ENCODE results near the gene RAD1.
"Not testable (repeated sequence)": the region's sequence is repeated elsewhere in the genome, so short reads cannot be mapped to it uniquely, and the experiment has no call there.

Gene RAD1

GRCh38 chr5:34915139-34915855 lies at the start of gene RAD1, which contains the start of gene BRIX1:
Gene RAD1 (minus strand): TSS chr5:34915504. CDS start chr5:34914892, 612 bp downstream.
Gene BRIX1 (plus strand): TSS chr5:34915711. CDS start chr5:34915739, 28 bp downstream.
- peak; percentile 96 for DNase-seq (ENCODE audit: low spot score)

GRCh38 chr5:34959323-34959722 lies 44.0 kb upstream of the RAD1 start:
- DNase-seq (ENCODE audit: low spot score): no peak

- DNase-seq (ENCODE audit: low spot score): peak; percentile 45
Measured at GRCh38 chr5:34957857-34958690, 42.8 kb upstream of the RAD1 start.

GRCh38 chr5:34957321-34957720 lies 42.0 kb upstream of the RAD1 start:
- DNase-seq (ENCODE audit: low spot score): no peak

- DNase-seq (ENCODE audit: low spot score): no peak
Measured at GRCh38 chr5:34944460-34945047, 29.2 kb upstream of the RAD1 start.

GRCh38 chr5:34944044-34944443 lies 28.7 kb upstream of the RAD1 start:
- no peak for DNase-seq (ENCODE audit: low spot score)

- DNase-seq (ENCODE audit: low spot score): no peak
Measured at GRCh38 chr5:34941936-34942335, 26.6 kb upstream of the RAD1 start.

GRCh38 chr5:34932947-34933346 lies 17.6 kb upstream of the RAD1 start:
- DNase-seq (ENCODE audit: low spot score): no peak

GRCh38 chr5:34930870-34931269 lies 15.6 kb upstream of the RAD1 start:
- DNase-seq (ENCODE audit: low spot score): no peak

- peak; percentile 20 for DNase-seq (ENCODE audit: low spot score)
Measured at GRCh38 chr5:34930462-34930844, 15.1 kb upstream of the RAD1 start.

- DNase-seq (ENCODE audit: low spot score): peak; percentile 61
Measured at GRCh38 chr5:34929720-34930461, 14.6 kb upstream of the RAD1 start.

GRCh38 chr5:34929134-34929719 lies 13.9 kb upstream of the RAD1 start, which contains the start of gene DNAJC21:
Gene DNAJC21 (plus strand): TSS chr5:34929559. CDS start chr5:34929820, 261 bp downstream.
- DNase-seq (ENCODE audit: low spot score): peak; percentile 96

GRCh38 chr5:34928267-34928666 lies 13.0 kb upstream of the RAD1 start:
- no peak for DNase-seq (ENCODE audit: low spot score)

GRCh38 chr5:34927785-34928184 lies 12.5 kb upstream of the RAD1 start:
- no peak for DNase-seq (ENCODE audit: low spot score)

- no peak for DNase-seq (ENCODE audit: low spot score)
Measured at GRCh38 chr5:34926318-34926888, 11.1 kb upstream of the RAD1 start.

GRCh38 chr5:34924462-34924765 lies 9.1 kb upstream of the RAD1 start:
- no peak for DNase-seq (ENCODE audit: low spot score)

- peak; percentile 90 for DNase-seq (ENCODE audit: low spot score)
Measured at GRCh38 chr5:34923694-34924461, 8.6 kb upstream of the RAD1 start.

- DNase-seq (ENCODE audit: low spot score): not testable (repeated sequence)
Measured at GRCh38 chr5:34923256-34923655, 8.0 kb upstream of the RAD1 start.

GRCh38 chr5:34919077-34919476 lies 3.8 kb upstream of the RAD1 start:
- DNase-seq (ENCODE audit: low spot score): no peak

GRCh38 chr5:34918025-34918424 lies 2.7 kb upstream of the RAD1 start:
- DNase-seq (ENCODE audit: low spot score): no peak

- no peak for DNase-seq (ENCODE audit: low spot score)
Measured at GRCh38 chr5:34916518-34916917, 1.2 kb upstream of the RAD1 start.
